HG03175 (cell line): ENCODE data around the gene MLEC.
"Not testable (repeated sequence)": the region's sequence is repeated elsewhere in the genome, so short reads cannot be mapped to it uniquely, and the experiment has no call there.

Experiments
- ATAC-seq: cut with Tn5 transposase; IDR thresholded peaks from one replicate; pipeline ENCODE4 v1.9.1; 2021; ENCODE audit warnings: mild to moderate bottlenecking, moderate library complexity; ENCODE audit not compliant: unreplicated experiment

The MLEC gene

DNA sequence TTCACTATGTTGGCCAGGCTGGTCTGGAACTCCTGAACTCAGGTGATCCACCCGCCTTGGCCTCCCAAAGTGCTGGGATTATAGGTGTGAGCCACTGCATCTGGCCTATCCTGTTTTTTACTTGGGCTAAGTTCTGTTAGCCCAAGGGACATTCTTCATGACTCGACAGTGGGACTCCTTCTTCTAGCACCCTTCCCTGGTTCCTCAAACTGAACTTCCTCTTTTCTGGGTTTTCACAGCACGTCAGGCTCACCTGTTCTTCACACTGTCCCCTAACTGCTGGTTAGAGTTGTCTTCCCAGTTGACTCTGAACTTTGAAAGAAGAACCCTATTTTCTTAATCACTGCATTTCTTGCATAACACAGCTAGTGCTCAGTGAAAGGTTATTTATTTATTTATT lies 24.1 kb upstream of the MLEC start:
- no peak for ATAC-seq

DNA sequence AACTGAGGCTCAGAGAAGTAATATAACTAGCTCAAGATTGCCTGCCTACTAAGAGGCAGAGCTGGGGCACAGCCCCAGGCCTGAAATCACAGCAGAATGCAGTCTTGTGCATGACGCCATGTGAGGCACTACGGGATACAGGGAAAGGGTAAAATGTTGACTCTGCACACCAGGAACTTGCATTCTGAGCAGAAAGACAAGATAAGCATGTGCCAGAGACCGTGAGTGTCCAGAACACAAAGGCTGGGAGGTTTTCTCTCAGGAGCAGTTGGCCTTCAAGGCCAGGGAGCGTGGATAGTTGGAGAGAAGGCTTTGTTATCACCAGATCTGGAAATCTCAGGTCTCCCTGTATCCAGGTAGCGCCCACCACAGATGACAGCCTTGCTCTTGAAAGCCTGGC lies 23.2 kb upstream of the MLEC start:
- no peak for ATAC-seq

DNA sequence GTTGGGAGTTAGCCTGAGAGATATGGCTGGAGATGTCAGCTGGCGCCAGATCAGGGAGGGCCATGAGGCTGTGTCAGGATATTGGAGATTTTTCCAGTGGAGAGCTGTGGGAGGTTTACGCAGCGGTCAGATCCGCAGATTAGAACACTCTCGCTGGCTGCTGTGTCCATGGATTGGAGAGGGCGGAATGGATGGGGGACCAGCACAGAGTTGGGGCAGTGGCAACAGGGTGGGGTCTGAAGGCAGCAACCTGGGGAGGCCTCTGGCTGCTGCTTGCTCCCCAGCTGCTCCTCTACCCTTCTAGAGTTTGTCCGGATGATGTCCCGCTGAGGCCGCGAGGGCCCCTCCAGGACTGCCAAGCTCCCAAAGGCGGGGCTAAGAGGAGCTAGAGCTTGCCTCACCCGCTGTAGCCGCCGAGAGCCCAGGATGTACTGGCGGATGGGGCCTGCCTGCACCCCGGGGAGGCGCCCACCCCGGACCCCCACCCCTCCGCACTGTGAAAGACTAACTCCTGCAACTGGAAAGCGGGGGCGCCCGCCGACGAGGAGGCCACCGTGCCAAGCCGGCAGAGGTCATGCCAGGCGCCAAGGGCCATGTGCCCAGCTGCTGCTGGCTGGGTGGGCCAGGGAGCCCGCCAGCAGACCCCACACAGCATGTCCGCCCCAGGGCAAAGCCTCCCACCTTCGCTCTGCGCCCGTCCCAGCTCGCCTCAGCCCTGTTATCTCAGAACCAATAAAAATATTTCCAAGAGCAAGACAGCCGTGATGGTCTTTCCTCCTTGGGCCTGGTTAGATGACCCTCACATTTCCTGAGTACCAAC lies 20.2 kb upstream of the MLEC start:
- ATAC-seq, result no peak

DNA sequence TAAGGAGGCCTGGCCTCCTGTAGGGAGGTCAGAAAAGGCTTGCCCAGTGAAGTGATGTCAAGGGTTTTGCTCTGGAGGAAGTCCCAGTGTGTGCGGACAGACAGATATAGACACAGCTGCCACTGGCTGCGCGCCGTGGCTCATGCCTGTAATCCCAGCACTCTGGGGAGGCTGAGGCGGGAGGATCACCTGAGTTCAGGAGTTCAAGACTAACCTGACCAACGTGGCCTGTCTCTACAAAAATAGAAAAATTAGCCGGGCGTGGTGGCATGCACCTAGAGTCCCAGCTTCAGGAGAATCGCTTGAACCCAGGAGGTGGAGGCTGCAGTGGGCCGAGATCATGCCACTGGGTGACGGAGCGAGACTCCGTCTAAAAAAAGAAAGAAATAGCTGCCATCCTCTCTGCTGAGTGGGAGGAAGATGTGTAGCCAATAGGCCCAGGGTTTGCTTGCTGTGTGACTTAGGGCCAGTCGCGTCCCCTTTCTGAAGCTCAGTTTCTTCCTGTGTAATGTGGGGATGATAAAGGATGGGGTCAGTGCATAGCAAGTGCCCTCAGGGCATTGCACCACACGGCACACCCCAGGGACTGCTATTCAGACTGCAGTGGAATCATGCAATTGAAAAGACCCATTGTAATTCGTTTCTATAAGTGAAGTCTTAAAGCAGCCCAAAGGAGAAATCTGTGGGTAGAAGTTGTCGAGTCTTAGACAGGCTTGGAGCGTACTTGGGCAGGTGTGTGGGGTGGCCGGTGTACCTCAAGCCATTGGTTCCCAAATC lies 18.7 kb upstream of the MLEC start:
- ATAC-seq, result no peak

DNA sequence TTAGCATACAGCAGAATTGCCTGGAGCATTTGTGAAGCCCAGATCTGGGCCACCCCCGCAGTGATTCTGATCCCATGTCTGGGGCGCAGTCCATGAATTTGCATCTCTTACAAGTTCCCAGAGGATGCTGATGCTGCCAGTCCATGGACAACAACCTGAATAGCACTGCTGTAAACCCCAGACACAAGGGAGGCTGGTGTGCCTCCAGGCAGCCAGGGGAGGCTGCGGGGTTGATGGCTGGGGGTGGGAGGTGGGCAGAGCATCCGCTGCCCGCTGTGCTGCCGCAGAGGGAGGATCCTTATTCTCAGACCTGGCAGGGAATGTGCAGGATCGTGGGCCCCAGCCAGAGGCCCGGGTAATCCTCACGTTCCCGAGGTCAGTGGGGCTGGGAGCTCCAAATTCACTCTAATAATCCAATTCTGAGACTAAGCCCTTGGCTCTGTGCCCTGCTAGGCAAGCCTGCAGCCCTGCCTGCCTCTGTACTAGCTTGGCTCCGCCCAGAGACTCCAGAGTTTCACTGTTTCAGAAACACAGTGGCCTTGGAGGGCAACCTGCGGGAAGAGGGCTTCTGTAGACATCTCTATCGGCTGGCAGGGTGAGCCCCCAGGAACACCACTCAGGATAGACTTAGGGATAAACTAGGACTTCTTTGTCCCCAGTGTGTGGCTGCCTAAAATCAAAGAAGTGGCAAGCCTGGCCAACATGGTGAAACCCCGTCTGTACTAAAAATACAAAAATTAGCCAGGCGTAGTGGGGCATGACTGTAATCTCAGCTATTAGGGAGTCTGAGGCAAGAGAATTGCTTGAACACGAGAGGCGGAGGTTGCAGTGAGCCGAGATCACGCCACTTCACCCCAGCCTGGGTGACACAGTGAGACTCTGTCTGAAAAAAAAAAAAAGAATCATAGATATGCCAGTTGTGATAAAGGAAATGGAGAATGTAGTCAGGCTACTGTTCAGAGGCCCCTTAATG lies 17.8 kb upstream of the MLEC start:
- peak; percentile 72 for ATAC-seq

DNA sequence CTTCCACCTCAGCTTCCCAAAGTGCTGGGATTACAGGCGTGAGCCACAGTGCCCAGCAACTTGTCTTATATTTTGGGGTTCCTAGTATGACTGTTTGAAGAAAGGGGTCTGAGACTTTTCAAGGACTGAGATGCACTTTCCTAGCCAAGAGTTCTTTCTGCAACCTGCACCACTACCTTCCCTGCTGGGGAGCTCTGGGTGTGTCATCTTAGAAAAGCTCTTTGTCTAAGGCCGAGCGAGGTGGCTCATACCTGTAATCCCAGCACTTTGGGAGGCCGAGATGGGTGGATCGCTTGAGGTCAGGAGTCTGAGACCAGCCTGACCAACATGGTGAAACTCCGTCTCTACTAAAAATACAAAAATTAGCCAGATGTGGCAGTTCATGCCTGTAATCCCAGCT lies 16.7 kb upstream of the MLEC start:
- ATAC-seq, result not testable (repeated sequence)

DNA sequence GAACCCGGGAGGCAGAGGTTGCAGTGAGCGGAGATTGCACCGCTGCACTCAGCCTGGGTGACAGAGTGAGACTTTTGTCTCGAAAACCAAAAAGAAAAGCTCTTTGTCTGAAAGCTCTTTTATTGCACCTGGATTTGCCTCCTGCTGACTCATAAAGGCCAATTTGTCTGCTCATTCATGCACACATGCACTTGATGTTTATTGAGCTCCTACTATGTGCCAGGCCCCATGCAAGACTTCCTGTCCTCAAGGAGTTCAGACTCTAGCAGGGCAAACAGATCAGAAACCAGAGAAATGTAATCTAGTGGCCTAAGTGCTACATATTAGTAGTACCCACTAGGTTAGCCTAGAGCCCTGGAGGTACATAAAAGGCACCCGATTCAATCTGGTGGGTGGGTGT lies 16.3 kb upstream of the MLEC start:
- no peak for ATAC-seq

DNA sequence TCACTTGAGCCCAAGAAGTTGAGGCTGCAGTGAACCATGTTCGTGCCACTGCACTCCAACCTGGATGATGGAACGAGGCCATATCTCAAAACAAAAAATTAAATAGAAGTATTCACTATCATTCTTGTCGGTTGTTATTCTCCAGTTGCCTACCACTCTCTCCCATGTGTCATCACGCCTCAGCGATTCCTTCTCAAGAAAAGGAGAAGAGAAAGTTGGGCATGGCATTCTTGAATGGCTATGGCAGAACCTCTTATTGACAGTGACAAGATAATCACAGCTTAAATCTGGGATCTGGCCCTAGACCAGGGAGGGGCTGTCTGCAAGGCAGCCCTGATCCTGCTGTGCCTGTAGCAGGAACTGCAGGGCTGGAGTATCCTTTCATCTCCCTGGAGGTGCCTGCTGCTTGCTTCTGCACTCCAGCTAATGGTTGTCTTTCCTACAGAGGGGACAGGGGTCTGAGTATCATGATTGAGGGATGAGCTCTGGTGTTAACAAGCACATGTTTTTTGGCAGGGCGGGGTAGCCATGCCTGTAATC lies 12.8 kb upstream of the MLEC start:
- no peak for ATAC-seq

DNA sequence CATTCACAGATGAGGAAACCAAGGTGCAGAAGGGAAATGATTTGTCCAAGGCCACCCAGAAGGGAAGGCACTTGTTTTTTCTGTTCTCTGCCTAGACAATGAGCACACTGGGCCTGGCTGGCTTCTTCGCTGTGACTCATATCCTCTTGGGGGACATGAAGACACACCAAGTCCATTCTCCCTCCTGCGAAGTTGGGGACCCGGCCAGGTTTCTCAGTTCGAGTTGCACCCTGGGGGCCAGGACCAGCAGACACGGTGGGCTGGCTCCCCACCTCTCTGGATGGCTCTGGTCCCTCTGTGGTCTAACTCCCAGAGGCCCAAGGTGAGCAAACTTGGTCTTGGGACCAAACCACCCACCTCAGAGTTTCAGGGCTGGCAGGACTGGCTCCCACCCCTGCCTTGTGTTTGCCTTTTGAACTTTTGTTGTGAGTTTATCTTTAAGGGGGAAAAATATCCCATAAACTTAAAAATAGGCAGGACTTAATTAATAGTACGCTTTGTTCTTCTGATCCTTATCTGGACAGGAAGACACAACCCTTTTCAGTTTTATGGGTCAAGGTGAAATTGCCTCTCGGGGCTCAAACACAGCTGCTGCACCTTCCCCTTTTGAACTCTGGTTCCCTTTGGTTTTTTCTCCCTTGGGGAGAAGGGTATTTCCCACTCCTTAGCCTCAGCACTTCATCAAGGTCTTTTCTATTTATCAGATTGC lies 9.0 kb upstream of the MLEC start:
- peak; percentile 55 for ATAC-seq

DNA sequence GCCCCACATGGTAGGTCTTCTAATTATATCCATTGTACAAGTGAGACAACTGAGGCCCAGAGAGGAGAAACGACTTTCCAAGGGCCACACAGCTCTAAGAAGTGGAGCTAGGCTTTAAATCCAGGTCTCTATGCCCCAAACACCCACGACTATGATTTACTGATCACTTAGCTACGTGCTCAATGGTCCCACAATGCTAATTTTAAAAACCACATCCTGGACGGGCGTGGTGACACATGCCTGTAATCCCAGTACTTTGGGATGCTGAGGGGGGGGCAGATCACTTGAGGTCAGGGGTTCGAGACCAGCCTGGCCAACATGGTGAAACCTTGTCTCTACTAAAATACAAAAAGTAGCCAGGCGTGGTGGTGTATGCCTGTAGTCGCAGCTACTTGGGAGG lies 8.4 kb upstream of the MLEC start:
- ATAC-seq, result no peak

DNA sequence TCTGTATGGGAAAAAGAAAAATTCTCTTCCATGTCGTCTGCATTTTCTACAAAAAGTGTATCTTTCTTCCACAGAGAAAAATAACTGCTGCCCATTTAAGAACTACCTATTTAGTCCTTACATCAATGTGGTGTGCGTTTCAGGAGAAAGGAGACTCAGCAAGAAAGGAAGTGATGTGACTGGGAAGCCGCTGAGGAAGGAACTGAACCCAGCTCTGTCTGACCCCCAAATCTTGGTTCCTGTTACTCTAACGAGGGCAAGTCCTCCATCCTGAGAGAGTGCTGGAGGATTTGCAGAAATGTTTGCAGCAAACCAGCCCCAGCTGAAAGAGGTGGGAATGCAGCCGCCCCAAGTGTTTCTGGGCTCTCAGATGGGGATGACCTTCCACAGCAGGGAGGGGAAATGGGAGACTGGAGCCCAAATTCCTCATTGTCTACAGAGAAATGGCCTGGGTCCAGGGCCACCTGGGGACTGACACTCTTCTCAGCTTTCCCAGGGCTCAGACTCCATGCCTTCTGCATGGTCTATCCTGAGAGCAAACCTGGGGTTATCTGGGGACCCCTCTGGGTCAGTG lies 6.7 kb upstream of the MLEC start:
- no peak for ATAC-seq

DNA sequence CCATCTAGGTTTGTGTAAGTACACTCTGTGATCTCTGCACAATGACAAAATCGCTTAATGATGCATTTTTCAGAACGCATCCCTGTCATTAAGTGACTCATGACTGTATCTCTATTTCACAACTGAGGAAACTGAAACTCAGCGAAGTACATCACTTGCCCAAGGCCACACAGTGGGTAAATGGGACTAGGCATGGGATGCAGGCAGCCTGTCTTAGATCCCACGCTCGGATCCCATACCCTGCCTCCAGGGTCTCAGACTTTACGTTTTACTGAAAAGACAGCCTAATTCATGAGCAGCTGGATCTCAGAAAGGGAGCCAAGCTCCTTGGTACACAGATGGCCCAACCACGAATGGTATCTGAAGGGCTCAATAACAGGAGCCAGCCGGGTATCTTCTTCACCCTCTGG lies 2.4 kb upstream of the MLEC start:
- no peak for ATAC-seq

DNA sequence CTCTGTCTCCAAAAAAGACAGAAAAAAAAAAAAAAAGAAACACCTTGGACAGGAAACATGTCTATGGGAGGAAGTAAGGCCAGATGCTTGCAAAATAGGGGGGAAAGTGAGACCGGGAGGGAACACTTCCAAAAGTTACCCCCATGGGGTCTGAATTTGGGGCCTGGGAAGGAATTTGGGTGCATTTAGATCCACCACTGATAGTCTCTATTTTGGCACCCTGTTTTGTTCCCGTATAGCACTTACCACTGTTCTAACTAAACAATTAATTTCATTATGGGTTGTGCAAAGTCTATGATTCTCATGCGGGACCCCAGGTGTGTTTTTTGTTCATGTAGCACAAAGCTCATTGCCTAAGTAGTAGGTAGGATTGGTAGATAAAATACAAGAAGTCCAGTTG lies 1.4 kb upstream of the MLEC start:
- ATAC-seq, result no peak

DNA sequence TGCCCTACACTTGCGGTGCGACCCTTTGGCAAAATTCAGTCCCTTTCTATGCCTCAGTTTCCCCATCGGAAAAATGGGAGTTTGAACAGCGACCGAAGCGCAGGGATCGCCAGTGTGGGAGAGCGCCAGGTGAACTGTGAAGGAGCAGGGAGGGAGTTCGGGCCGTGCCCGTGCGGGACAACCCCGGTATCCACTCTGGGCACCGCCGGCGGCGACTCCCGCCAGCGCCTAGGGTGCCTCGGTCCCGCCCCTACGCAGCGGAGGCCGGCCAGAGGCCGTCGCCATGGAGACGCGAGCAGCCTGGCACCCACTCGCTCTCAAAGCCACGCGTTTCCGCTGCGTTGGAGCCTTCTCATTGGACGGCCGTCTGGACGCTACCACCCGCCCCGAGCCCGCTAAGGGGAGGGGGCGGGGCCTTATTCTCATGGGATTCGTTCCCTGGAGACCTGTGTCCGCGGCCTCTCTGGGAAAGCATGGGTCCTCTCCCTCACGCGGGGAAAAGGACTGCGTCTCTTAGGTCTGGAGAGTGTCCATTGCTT lies 729 bp upstream of the MLEC start:
- ATAC-seq, result peak; percentile 73

DNA sequence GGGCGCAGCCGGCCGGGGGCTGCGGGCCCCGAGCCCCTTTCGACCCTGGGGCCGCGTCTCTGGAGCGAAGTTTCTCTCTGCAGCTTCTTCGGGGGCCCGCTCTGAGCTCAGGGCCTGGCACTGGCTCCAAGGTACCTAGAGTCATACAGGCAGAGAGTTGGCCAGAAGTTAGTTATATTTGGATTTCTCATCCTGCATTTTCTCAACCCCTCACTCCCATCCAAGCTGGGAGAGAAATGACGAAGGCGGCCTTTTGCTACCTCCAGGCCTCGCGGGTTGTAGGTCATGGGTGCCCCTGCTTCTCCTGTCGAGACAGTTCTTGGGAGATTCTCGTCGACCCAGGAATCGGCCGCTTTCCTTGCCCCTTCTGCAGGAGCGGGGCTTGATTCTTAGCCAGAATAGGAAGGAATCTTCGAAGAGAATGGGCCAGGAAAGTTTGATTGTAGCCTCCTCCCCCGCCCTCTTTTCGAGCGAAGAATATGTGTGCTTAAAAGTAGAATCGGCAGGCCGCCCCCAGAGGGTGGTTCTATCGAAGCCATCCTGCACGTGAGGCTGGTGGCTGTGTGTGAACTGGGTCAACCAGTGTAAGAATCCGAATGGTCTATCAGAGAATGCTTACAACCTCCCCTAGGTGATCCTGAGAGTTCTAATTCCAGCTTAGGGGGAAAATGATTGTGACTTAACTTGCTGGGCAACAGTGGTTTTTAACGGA lies 785 bp downstream of the MLEC start:
- no peak for ATAC-seq

DNA sequence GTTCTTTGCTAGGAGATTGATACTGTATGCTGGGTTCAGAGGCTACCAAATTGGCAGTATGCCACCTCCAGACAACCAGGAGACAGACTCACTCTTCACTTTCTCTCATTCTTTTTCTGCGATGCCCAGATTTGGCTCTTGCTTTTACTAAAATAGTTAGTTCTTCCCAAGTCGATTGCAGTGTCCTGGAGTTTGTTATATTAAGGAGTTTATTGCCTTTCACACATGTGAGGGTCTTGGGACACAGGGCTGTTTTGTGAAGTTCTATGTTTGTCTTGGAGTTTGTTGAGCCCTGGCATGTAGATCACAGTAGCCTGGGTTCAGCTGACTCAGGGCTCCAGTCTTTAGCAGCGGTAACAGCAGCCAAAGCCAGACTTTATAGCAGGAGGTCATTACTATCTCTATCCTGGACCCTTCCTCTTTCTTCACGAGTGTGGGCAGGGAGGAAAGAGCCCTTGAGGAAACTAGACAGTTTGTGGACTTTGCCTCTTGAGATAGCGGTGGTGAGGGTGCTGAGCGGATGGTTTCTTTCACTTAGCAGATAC lies 1.6 kb downstream of the MLEC start:
- no peak for ATAC-seq

DNA sequence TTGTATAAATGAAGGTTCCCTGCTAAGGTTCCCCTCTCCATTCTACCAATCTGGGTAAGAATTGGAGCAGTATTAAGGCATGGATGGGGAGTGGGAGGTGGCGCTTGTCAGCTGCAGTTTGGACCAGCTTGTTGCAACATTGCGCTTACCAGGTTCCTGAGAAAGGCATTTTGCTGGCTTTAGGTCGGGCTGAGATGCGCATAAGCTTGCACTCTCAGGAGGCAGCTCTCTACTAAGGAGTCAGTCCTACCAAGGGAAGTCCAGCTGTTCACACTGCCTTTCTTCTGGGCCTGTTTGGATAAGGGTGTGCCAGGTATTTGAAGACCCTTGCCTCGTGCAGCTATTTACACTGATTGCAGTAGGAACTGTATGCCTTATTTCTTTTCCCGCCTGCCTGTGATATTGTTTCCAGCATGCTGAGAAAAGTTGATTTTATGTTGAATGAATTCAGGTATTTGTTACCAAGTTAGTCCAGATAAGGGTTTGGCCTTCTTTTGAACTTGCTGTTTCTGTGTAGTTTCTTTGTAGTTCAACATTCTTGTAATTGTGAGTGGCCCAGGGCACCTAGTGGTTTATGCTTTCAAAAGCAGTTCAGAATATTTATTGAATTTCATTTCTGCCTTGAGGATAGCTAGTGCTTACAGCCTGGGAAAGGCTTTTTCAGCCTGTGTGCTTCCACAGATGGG lies 2.6 kb downstream of the MLEC start:
- no peak for ATAC-seq

DNA sequence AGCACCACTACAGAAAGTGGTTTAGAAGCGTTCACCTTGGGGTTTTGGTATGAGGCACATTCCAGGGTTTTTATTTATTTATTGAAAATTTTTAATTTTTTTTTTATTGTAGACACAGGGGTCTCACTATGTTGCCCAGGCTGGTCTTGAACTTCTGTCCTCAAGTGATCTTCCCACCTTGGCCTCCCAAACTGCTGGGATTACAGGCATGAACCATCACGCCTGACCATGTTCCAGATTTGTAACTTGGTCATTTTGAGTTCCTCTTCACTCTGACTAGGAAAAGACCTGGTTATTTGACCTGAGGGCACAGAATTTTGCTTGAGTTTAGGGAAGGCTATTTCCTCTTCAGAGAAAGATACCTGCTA lies 3.1 kb downstream of the MLEC start:
- no peak for ATAC-seq
